K562 (cell line): ENCODE results near the gene ZMIZ1. TPM values are rescaled to one million over a fixed set of nuclear protein-coding genes. Genes with fewer than 3 reads are reported as not detected.

Experiments
- ATAC-seq: fragments of 200-7000 bp; cut with Tn5 transposase; 3 replicates; pipeline ENCODE4 v1.9.1; 2020; ENCODE audit warnings: moderate library complexity
- BruUV-seq: library from RNA; stranded (reverse); fragments of 400-500 nt; replicated peaks from 2 replicates; lab custom pipeline; 2021; lab: Mats Ljungman, UMichigan
- CTCF ChIA-PET: fragments of 300-600 bp; formaldehyde crosslinking; extraction: SDS; loops from one replicate; lab custom pipeline; 2021; ENCODE audit warnings: low intra/inter-chr PET ratio; lab: Yijun Ruan, JAX
- POLR2A ChIA-PET: fragments of 300-600, 350-650 bp; sonication (Branson Sonifier 250); formaldehyde crosslinking; extraction: SDS; loops from one replicate; lab custom pipeline; 2021; ENCODE audit warnings: antibody characterized with exemption, inconsistent platforms; lab: Yijun Ruan, JAX
- DNase-seq, 4 experiments: peaks; one replicate each; pipeline versions ENCODE4 v3.0.0 to v3.0.0-alpha.2; 2011 to 2018; ENCODE audit warnings: low spot score in 3 of 4, mixed read lengths in 3 of 4; ENCODE audit errors: extremely low read depth in 1 of 4
- FAIRE-seq: peaks from 2 replicates; lab custom pipeline; 2011; peaks lifted over from hg19 to GRCh38; lab: Jason Lieb, UNC
- H2AFZ ChIP-seq: 2 replicates; pipeline ENCODE4 v1.6.0; 2011; ENCODE audit warnings: low read depth, low read length, control low read depth, inconsistent platforms
- H3K27ac ChIP-seq: fragments of 200-600 bp; 3 replicates; pipeline ENCODE4 v1.8.0; 2011; ENCODE audit warnings: low read depth, mild to moderate bottlenecking, control low read depth, inconsistent platforms, low read length, moderate library complexity, mixed read lengths; ENCODE audit errors: extremely low read depth
- H3K27me3 ChIP-seq, 2 experiments: fragments of 300-600 bp in 1 of 2; 2 replicates in 1 of 2; 3 replicates in 1 of 2; pipeline versions ENCODE4 v1.6.0 to v1.8.0; 2011; ENCODE audit warnings: inconsistent platforms in 2 of 2, low read length in 2 of 2, mild to moderate bottlenecking in 1 of 2, mixed read lengths in 1 of 2, moderate library complexity in 1 of 2; ENCODE audit not compliant: control insufficient read depth in 2 of 2, insufficient read depth in 2 of 2
- H3K36me3 ChIP-seq: fragments of 300-600 bp; 3 replicates; pipeline ENCODE4 v1.8.0; 2011; ENCODE audit warnings: mild to moderate bottlenecking, low read length, inconsistent platforms; ENCODE audit not compliant: control insufficient read depth, insufficient read depth
- H3K4me1 ChIP-seq, 2 experiments: fragments of 200-600 bp in 1 of 2; replicated peaks in 1 of 2; 2 replicates in 1 of 2; 3 replicates in 1 of 2; pipeline versions ENCODE4 v1.5.1 to v1.8.0; 2011; ENCODE audit warnings: inconsistent platforms in 2 of 2, low read length in 2 of 2, mild to moderate bottlenecking in 1 of 2, mixed read lengths in 1 of 2, moderate library complexity in 1 of 2; ENCODE audit not compliant: control insufficient read depth in 2 of 2, insufficient read depth in 2 of 2
- H3K4me2 ChIP-seq: 2 replicates; pipeline ENCODE4 v1.6.1; 2011; ENCODE audit warnings: low read length, control low read depth, inconsistent platforms, mixed read lengths; ENCODE audit not compliant: insufficient read depth
- H3K4me3 ChIP-seq: fragments of 200-600 bp; sonication (generic), shearing (Covaris generic); 2 replicates; pipeline ENCODE4 v1.5.1; 2016; ENCODE audit warnings: control low read depth, inconsistent platforms
- H3K79me2 ChIP-seq: fragments of 200-600 bp; 3 replicates; pipeline ENCODE4 v1.8.0; 2011; ENCODE audit warnings: low read length, inconsistent platforms; ENCODE audit not compliant: control insufficient read depth, insufficient read depth
- H3K9ac ChIP-seq, 2 experiments: 2 replicates each; pipeline versions ENCODE4 v1.6.0 to v1.6.1; 2011; ENCODE audit warnings: low read depth in 2 of 2, low read length in 2 of 2, control low read depth in 1 of 2, inconsistent platforms in 1 of 2, mild to moderate bottlenecking in 1 of 2, mixed read lengths in 1 of 2; ENCODE audit not compliant: insufficient read depth in 1 of 2
- H3K9me1 ChIP-seq: one replicate; pipeline ENCODE4 v1.6.0; 2011; ENCODE audit warnings: inconsistent platforms, mild to moderate bottlenecking, low read length, moderate library complexity; ENCODE audit not compliant: control insufficient read depth, insufficient read depth
- H3K9me3 ChIP-seq: replicated peaks from 2 replicates; pipeline ENCODE4 v1.5.1; 2011; ENCODE audit warnings: low read depth, low read length, inconsistent platforms; ENCODE audit not compliant: control insufficient read depth, insufficient read depth
- H4K20me1 ChIP-seq: replicated peaks from 2 replicates; pipeline ENCODE4 v1.6.1; 2011; ENCODE audit warnings: low read length, inconsistent platforms, mixed read lengths; ENCODE audit not compliant: control insufficient read depth, insufficient read depth
- LARP7 ChIP-seq: fragments of 450-650 bp; IDR thresholded peaks from 2 replicates; pipeline ENCODE4 v1.6.1; 2016
- MTA3 ChIP-seq: fragments of 450-650 bp; formaldehyde crosslinking; IDR thresholded peaks from 2 replicates; pipeline ENCODE4 v1.6.1; 2017; ENCODE audit warnings: mild to moderate bottlenecking, borderline replicate concordance
- NR4A1 ChIP-seq, 2 experiments: fragments of 250-450 bp in 1 of 2; fragments of 450-650 bp in 1 of 2; sonication (Bioruptor Pico) in 1 of 2; IDR thresholded peaks; 2 replicates each; pipeline versions ENCODE4 v1.4.0 to v1.6.1; 2016 to 2020; ENCODE audit warnings: mild to moderate bottlenecking in 2 of 2, missing compliant biosample characterization in 1 of 2, missing genetic modification characterization in 1 of 2, moderate library complexity in 1 of 2
- SPI1 ChIP-seq: IDR thresholded peaks from 2 replicates; pipeline ENCODE4 v1.6.1; 2011; ENCODE audit warnings: low read depth, low read length, control low read depth, borderline replicate concordance
- ZNF589 ChIP-seq: fragments of 200-800 bp; sonication (Bioruptor generic); IDR thresholded peaks from 2 replicates; pipeline ENCODE4 v1.6.1; 2016; ENCODE audit warnings: low read depth, missing genetic modification characterization, missing compliant biosample characterization
- WGBS: fragments of 100-300 bp; shearing (Covaris generic); methylation state at CpG from one replicate; pipeline ENCODE4 v1.1.6; 2016; ENCODE audit warnings: low coverage, mixed read lengths; ENCODE audit not compliant: insufficient coverage; ENCODE audit errors: missing lambda C conversion rate; 5-methylcytosine and 5-hydroxymethylcytosine counted together
- in situ Hi-C: fragments of 300-500 bp; cut with MboI; formaldehyde crosslinking; loops from 4 replicates; pipeline ENCODE4 v1.15.0; 2018; ENCODE audit warnings: inconsistent platforms, mixed read lengths
- intact Hi-C: fragments of 100-400 bp; cut with micrococcal nuclease; formaldehyde crosslinking; loops from 2 replicates; pipeline ENCODE4 v1.14.2; 2022
- polyA plus RNA-seq, 8 experiments: library from polyadenylated mRNA; depleted of rRNA in 4 of 8; stranded (reverse) in 5 of 8; unstranded in 3 of 8; fragments of >200 nt; fragmentation: Nextera tagmentation in 2 of 8; fragmentation: Illumina TruSeq in 1 of 8; extraction: Ambion mirVana in 2 of 8; extraction: Trizol in 1 of 8; gene quantifications; 2 replicates each; pipeline versions ENCODE4 v1.2.1 to v1.2.3, GENCODE V29; 2011 to 2014; ENCODE audit warnings: inconsistent platforms in 1 of 8, missing spikeins in 1 of 8
- total RNA-seq, 7 experiments: library from RNA; depleted of rRNA in 6 of 7; stranded (reverse); fragments of >200 nt in 6 of 7; fragmentation: Illumina TruSeq in 2 of 7; extraction: Trizol in 2 of 7; gene quantifications; 2 replicates each; pipeline versions ENCODE4 v1.2.1 to v1.2.3, GENCODE V29; 2011 to 2021; ENCODE audit warnings: low replicate concordance in 1 of 7
- TF ChIP-seq, protein P1 (sequence below): IDR thresholded peaks from 2 replicates; pipeline ENCODE4 v1.6.1; 2012; ENCODE audit warnings: low read depth, low read length, improper control_type of control experiment, borderline replicate concordance
- TF ChIP-seq, protein P2 (sequence below): fragments of 250-450 bp; sonication (Bioruptor Pico); IDR thresholded peaks from 2 replicates; pipeline ENCODE4 v1.9.0; 2021; ENCODE audit warnings: mild to moderate bottlenecking, inconsistent platforms
- TF ChIP-seq, protein P3 (sequence below): sonication (generic); formaldehyde crosslinking; IDR thresholded peaks from 2 replicates; pipeline ENCODE4 v1.9.0; 2022; ENCODE audit warnings: mild to moderate bottlenecking, missing genetic modification reagents

The ZMIZ1 gene
- total and polyA plus RNA-seq, 9 of the 15 experiments (the other 6 are each of a cell fraction or from before 2014, with no cell fraction given), result 1.0 to 37.3 (median 4.3) TPM

DNA sequence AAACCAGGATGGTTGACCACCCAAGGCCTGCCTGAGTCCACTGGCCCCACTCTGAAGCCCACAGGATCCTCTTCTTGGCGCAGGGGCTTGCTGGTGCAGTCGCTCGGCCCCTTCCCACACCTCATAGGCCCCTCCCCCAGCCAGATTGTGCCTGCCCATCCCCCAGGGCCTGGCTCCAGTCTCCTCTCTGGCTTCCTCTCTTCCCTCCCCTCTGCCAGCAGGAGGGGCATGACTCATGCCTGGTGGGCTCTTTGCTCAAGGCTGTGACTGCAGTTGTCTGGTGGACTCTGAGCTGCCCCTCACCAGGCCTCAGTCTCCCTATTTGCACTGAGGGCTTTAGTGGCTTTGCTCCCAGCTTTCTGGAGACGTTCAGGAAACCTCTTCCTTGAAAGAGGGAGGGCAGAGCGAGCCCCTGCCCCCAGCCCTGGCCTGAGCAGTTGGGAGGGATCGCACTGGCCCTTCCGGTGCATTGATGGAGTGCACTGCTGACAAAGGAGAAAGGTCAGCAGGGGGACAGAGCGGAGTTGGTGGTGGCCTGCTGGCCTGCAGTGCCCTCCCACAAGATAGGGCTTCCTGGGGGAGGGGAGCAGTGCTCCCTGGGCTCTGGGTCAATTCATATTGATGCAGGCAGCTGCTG is 60.7 kb downstream of the ZMIZ1 start (continued):
- no peak for TF ChIP-seq ZNF589 (CRISPR knock-in tag)
- TF ChIP-seq, protein P1, sequence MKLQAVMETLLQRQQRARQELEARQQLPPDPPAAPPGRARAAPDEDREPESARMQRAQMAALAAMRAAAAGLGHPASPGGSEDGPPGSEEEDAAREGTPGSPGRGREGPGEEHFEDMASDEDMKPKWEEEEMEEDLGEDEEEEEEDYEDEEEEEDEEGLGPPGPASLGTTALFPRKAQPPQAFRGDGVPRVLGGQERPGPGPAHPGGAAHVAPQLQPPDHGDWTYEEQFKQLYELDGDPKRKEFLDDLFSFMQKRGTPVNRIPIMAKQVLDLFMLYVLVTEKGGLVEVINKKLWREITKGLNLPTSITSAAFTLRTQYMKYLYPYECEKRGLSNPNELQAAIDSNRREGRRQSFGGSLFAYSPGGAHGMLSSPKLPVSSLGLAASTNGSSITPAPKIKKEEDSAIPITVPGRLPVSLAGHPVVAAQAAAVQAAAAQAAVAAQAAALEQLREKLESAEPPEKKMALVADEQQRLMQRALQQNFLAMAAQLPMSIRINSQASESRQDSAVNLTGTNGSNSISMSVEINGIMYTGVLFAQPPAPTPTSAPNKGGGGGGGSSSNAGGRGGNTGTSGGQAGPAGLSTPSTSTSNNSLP, result no peak
- TF ChIP-seq LARP7, result no peak
- TF ChIP-seq NR4A1 (CRISPR knock-in tag; IDR thresholded peaks at IDR 0.05), result no peak
- TF ChIP-seq NR4A1 (tag; IDR thresholded peaks at IDR 0.05), result no peak
- peak; percentile 56; the same call in 1 of the 2 replicates for TF ChIP-seq SPI1
- 0 out of 2 replicates have a peak, but pooled peaks have one; percentile 25 for TF ChIP-seq MTA3

GRCh38 chr10:79130255-79130654 is 61.5 kb downstream of the ZMIZ1 start:
- intact Hi-C loops, result no loop called here
- Histone ChIP-seq H3K79me2 (peaks cover 21% of the 10 kb centered on the region), H3K4me1 (peaks cover 84 to 86% of the 10 kb centered on the region in 2 experiments), H3K9me3 (no peaks in the 10 kb centered on the region), H2AFZ (no peak overlapping the region), H3K27me3 (no peaks in the 10 kb centered on the region), H3K36me3 (peaks cover 28% of the 10 kb centered on the region; the same call in 2 of the 3 replicates), H3K9me1 (peaks cover 5% of the 10 kb centered on the region), H3K9ac (peak overlapping the region in 1 of 2 experiments; percentile 53; a peak in 2 of 4 replicates), H3K4me2 (no peak overlapping the region), H3K4me3 (no peak overlapping the region)
- ChIA-PET CTCF (no interaction called here), POLR2A (no interaction called here)
- no peak for FAIRE-seq
- no TSS peak for BruUV-seq
- no peak for DNase-seq
- no peak for ATAC-seq
- WGBS, result 97% methylated on average over 5 of the region's 5 CpGs
- TF ChIP-seq, protein P2, sequence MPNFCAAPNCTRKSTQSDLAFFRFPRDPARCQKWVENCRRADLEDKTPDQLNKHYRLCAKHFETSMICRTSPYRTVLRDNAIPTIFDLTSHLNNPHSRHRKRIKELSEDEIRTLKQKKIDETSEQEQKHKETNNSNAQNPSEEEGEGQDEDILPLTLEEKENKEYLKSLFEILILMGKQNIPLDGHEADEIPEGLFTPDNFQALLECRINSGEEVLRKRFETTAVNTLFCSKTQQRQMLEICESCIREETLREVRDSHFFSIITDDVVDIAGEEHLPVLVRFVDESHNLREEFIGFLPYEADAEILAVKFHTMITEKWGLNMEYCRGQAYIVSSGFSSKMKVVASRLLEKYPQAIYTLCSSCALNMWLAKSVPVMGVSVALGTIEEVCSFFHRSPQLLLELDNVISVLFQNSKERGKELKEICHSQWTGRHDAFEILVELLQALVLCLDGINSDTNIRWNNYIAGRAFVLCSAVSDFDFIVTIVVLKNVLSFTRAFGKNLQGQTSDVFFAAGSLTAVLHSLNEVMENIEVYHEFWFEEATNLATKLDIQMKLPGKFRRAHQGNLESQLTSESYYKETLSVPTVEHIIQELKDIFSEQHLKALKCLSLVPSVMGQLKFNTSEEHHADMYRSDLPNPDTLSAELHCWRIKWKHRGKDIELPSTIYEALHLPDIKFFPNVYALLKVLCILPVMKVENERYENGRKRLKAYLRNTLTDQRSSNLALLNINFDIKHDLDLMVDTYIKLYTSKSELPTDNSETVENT (CRISPR knock-in tag), result 0 out of 2 replicates have a peak, but pooled peaks have one; percentile 17
- TF ChIP-seq, protein P3, sequence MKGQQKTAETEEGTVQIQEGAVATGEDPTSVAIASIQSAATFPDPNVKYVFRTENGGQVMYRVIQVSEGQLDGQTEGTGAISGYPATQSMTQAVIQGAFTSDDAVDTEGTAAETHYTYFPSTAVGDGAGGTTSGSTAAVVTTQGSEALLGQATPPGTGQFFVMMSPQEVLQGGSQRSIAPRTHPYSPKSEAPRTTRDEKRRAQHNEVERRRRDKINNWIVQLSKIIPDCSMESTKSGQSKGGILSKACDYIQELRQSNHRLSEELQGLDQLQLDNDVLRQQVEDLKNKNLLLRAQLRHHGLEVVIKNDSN (CRISPR knock-in tag), result no peak
- TF ChIP-seq, all 486 proteins: peak for 1
- Histone ChIP-seq H3K27ac (no peak overlapping the region), H4K20me1 (no peaks in the 10 kb centered on the region; the same call in none of the 2 replicates)
- in situ Hi-C loops, result no loop called here
